ENCODE measurements around the gene KIF1A.

Gene KIF1A

DNA sequence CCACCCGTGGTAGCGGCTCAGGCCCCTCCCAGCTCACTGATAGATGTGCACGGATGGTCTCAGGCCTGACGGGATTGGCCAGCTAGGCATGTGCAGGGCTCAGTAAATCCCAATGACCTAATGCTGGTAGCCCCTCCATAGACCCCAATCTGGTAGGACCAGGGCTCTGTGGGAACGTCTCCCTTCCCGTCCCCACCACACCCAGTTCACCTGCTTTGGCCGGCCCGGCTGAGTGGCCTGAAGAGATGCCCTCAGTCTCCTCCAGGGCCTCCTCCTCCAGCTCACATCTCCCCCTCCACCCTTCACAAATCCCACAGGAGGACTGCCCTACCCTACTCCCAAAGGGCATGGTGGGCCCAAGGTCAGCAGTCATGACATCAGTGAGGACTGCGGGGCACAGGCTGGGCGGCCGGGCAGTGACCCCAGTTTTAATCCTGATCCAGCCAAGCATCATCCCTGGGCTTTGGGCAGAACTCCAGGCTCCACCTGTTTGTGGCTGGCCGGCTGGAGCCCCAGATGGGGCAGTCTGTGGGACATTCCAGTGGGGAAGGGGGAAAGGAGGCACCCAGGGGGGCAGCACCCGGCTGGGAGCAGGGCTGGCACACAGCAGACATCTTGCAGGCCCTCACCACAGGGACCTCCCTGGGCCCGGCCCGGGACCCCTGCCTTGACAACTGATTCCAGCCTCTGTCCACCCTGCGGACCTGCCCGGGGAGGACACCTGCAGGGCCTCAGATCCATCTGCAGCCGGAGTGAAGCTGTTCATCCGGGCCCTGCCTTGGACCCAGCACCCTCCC, 2.3 kb downstream of the KIF1A start:
- no peak for DNase-seq

DNA sequence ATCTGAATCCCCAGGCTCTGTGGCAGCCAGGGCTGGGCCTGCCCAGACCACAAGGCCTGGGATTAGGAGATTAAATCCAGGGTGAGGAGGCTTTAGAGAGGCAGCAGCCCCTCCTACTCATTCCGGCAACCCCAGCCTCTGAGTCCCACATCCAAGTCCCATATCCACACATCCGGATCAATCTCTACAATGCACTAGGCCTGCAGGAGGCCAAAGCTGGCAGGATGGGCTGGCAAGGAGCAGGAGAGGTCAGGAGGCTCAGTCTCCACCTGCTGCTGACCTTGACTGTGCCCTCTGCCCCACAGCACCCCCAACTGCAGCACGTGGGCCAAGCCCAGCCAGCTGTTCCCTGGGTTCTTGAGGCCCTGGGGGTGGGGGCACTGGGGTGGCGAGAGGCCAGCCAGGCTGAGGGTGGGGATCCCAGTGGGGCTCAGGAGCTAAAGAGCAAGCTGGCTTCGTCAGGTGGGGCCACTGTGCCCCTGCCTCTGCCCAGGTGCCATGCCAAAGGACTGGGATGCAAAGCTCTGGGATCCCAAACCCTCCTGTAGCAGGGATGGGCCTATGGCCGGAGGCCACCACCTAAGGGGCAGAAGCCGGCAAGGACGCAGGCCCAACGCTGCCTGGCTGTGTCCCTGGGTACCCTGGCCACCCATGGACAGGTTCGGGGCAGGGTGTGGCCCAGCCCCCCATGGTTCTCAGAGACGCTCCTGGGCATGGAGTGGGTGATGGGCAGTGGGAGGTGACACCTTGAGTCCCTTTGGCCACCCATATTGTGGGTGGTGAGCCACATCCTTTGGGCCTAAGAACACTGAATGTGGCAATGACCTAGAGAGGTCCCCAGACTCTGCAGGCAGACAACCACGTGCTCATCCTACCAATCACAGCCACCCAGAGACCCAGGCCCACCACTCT, 3.2 kb downstream of the KIF1A start:
- DNase-seq = no peak

DNA sequence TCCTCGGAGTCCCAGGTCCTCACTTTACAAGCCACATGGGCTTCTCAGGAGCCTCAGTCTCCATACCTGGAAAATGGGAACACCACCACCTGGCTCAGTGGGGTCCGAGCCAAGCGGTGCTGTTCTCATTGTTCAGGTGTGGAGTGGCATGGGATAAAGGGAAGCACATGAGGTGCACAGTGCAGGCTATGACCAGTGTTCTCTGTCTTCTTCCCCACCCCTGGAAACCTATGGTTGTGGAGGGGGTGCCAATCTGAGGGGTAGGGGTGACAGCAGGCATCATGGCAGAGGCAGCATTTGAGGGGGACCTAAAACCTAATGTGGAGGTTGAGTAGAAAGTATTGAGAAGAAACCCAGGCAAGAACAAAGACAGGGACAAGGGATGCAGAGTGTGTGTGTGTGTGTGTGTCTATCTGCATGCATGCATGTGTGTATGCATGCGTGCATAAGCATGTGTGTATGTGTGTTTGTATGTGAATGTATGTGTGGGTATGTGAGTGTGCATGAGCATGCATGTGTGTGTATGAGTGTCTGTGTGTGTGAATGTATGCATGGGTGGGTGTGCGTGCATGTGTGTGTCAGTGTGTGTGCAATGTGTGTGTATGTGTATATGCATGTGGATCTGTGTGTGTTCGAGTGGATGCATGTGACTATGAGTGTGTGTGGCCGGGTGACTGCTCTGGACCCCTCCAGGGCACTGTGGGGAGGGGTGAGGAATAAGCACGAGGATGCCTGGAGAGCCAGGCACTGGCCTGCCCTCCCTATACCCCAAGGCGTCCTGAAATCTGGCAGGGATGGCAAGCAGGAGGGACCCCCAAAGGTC, 4.0 kb downstream of the KIF1A start:
- no peak for DNase-seq

DNA sequence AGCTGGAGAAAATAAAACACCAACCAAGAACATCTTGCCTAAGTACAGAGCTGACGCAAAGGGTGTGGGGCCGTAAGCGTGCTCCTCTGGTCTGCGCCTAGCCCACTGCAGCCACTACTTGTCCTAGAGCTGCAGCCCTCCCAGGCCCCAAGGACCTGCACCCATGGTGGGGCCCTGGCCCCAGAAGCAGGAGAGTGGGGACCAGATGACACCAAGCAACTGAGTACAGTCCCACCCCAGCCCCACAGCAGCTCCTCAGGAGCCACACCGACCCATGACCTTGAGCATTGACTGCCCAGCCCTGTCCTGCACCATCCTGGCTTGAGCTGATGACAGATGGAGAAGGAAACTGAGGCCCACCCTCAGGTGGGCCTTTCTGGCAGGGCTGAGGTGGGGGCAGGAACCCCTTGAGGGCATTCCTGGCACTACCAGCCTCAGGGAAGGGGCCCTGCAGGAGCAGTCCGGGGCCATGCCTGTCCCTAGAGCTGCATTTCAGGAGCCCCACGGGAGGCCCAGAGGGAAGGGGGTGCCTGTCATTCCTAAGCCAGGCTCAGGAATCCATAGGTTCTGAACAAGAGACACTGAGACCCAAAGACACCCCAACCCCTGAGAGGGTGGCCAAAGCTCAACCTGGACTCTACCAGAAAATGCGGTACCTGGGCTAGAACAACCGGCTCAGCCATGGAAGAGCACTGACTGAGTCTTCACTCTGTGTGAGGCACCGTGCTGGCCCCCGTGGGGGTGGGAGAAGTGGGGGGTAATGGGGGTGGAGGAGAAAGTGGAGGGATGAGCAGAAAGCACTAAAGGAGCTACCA, 4.9 kb downstream of the KIF1A start:
- no peak for DNase-seq

DNA sequence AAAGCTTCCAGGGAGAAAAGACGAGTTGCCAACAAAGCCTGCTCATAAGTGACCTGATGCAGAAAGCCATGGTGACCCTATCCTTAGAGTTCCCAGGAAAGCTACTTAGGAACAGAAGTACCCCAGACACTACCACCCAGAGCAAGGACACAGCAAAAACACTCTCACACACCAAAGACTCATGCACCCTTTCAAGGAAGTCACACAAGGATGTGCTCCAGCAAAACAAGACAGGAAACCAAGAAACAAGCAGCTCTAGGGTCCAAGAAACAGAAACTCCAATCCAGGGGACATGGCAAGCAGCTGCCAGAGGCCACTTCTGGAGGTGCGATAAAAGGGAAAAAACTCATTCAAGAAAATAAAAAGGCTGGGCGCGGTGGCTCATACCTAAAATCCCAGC, 5.7 kb downstream of the KIF1A start:
- DNase-seq = no peak

DNA sequence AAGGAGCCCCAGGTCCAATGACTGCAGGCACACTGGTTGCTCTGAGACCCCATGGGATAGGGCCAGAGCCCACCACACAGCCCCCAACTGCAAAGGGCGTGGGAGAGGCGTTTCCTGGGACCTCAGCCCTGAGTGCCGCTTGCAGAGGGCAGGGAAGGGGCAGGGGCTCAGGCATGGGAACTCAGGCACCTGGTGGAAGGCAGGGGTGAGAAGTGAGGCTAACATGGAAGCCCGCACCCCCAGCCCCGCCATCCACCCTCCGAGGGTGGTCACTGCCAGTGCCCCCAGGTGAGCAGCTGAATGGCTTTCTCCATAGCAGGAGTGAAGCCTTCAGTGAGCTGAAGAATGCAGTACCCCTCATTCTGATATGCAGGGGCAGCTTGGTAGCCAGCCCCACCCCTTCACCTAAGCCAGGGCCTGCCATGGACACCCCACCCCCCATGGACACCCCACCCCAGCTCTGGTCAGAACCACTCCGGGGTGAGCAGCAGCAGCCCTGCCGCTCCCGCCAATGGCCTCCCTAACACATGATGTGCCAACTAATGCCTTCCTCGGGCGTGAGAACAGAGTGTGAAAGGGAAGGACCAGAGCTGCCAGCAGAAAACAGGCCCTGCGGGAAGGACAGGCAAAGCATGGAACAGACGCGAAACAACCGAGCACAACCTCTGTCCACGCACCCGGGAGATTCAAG, 6.6 kb downstream of the KIF1A start:
- no peak for DNase-seq

DNA sequence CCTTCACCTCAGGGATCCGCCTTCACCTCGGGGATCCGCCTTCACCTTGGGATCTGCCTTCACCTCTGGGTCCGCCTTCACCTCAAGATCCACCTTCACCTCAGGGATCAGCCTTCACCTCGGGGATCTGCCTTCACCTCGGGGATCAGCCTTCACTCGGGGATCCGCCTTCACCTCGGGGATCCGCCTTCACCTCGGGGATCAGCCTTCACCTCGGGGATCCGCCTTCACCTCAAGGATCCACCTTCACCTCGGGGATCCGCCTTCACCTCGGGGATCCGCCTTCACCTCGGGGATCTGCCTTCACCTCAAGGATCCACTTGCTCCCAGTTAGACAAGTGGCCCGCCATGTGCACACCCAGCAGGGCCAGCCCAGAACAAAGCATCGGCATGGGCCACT, 7.3 kb downstream of the KIF1A start:
- no peak for DNase-seq

DNA sequence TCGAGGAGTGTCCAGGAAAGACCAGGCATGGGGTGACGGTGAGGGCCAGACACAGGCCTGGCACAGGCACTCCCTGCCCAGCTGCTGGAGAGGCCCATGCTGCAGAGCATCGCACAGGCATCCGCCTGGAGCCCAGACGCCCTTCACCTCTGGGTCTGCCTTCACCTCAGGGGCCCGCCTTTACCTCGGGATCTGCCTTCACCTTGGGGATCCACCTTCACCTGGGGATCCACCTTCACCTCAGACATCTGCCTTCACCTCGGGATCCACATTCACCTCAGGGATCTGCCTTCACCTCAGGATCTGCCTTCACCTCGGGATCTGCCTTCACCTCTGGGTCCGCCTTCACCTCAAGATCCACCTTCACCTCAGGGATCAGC, 7.7 kb downstream of the KIF1A start:
- DNase-seq = no peak

DNA sequence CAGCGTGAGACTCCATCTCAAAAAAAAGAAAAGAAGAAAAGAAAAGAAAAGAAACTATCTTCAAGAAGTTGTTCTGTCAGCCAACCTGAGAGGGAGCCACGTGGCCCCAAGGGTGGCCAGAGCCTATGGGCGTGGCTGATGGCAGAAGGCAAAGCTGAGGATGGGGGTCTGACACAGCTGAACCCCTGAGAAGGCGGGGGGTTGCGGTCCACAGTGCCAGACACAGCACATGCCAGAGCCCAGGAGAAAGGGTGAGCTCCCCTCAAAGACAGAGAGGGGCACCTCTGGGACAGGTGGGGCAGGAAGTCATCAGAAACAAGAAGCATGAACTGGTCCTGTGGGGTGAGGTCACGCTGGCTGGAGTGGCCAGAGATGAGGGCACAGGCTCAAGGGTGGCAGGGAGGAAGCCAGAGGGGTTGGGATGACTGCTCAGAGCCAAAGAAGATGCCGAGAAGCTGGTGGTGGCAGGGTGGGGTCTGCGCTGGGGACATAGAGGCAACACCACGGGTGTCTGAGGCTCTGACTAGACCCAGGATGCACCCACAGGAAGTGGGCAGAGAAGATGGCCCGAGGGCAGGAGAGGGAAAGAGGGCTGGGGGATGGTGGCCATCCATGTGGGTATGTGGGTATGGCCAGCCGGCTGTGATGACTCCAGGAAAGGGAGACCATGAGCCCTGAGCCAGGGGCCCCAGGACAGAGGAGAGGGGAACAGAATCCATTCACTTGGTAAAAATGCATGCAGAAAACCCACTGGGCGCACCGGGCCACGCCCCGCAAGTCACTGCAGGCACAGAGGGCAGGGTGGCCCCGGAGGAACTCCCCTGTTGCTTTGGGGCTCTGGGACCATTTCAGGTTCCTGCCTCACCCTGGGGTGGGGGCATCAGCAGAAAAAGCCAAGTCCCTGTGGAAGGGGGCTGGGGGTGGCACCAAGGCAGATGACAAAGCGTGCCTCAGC, 8.4 kb downstream of the KIF1A start:
- no peak for DNase-seq

DNA sequence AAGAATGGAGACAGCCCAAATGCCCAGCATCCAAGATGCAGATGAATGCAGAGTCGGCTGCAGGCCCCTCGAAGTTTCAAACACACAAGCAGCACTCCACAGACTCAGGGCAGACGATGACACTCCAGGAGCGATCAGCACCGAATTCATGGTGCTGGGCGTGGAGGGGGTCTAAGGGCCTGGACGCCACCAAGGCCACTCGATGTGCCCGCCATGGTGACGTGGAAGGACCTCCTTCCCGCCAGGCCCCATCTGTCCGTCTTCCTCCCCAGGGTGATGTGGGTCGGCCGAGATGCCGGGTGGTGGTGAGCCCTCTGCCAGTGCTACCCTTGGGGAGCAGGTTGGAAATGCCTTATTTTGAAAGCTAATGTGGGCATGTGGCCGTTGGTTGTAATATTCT, 9.4 kb downstream of the KIF1A start:
- no peak for DNase-seq

DNA sequence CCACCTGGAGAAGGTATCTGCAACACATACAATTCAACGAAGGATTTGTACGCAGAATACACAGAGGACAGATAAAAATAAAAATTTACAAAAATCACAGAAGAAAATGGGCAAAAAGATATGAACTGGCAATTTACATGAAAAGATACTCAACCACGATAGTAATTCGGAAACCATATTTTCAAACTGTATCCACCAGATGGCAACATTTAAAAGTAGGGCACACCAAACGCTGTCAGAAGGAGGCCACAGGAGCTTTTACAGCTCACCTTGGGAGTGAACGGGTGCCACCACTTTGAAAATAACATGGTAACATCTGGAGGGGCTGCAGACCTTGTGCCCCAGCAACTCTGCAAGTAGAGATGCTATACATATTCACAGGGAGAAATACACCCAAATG, 9.8 kb downstream of the KIF1A start:
- no peak for DNase-seq

DNA sequence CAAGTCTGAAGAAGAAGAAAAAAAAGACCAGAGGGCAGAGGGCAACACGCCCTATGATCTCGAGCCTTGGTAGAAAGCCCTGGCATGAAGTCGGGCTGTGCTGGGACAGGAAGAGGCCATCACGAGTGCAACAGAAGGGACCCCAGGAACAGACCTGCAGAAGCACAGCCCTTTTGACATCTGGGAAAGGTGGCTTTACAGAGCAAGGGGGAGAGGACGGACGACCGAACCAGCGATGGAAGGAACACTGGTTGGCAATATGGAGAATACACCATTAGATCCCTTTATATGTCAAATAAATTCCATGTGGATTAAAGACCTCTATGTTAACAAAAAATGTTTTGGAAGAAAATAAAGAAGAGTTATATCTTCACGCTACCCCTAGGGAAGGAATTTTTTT, 10.7 kb downstream of the KIF1A start:
- no peak for DNase-seq

DNA sequence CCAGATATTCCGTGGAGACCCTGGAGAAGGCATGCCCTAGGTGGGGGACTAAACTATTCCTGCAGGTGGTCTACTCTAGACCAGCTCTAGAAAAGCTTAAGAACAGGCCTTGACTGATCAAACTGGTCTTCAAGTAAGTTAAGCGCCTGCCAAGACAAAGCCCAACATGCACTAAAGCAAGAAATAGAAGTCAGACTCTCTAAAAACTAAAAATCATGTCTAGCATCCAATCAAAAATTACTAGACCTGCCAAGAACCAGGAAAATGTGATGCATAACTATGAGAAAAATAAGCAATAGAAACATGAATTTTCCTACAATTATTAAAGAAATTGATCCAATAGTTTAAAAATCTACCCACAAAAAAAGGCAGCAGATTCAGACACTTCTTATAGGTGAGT, 13.6 kb downstream of the KIF1A start:
- no peak for DNase-seq

DNA sequence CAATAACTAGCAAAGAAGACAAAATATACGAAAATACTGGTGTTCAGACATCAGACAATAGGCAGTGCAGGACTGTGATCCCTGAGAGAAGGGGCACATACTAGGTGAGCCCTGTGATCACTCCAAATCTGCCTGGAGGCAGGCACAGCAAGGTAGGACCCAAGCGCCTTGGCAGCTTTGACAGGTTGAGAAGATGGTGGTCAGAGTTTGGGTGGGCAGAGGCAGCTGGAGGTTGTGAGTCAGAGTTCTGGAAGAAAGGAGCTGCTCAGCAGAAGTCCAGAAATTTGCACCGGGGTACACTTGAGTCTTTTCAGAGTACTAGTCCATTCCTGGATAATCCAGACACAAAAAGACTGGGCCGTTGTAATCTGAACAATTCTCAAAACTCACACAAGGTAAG, 14.0 kb downstream of the KIF1A start:
- DNase-seq = no peak

DNA sequence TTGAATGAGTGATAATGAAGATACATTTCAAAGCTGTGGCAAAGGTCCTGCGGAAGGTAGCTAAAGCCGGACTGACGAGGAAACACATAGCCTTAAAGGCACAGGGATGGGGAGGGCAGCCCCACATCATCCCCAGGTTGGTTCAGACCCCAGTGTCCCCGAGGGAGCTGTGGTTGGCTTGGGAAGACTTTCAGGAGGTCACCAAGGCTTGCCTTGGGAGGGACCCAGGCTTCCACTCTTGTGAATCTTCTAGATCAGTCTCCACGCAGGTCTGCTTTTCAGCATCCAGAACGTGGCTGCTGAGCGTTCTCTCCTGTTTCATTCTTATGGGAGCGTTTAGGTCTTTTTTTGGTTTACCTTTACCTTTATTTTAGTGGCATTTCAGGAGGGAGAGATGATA, 16.8 kb downstream of the KIF1A start:
- DNase-seq = no peak

DNA sequence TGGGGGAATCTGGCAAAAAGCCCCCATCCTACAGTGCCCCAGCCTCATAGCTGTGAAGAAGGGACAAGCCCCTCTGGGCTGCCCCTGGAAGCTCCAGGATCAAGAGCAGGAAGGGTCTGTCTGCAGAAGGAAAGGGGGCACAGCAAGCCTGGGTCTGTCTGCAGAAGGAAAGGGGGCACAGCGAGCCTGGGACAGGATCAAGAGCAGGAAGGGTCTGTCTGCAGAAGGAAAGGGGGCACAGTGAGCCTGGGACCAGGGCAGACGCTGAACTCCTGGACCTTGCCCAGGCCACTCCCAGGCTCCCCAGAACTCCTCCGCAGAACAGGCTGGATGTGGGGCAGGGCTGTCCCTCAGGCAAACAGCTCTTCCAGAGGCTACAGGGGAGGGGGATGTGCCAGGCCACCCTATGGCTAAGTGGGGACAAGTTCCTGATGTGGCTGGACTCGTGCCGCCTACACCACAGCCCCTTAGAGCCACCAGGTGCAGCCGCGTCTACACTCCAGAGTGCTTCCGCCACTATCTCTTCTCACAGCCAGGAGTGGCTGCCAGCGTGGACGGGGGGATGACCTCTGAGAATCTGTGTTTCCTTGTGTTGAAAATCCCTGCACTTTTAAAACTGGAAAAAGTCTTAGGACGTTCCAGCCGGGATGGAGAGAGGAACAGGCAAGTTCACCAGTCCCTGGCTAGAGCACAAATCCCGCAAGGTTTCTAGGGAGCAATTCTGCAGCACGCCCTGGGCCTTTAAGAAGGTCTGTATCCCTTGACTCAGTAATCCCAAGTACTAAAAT, 20.8 kb downstream of the KIF1A start:
- DNase-seq = no peak

DNA sequence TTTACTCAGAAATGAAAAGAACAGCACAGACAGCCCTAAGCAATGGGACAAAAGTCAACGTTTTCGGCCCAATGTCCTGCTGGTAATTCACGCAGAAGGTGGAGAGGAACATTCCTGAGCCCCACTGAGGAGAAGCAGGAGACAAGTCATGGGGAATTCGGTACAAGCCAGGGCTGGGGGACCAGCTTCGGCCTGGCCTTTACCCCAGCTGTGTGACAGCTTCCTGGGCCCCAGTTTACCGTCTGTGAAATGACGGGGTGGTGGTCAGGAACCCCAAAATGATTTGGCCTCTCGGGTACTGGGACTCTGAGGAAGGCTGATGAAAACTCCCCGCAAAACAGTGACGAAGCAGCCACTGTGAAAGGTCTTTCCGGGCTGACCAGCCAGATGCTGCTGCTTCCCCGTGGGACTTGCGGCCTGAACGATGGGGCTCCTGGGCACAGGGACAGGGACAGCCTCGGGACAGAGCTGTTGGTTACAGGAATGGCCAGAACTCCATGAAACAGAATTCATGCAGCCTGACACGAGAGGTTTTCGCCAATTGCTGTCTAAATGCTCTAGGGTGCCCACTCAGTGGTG, 21.6 kb downstream of the KIF1A start:
- no peak for DNase-seq

DNA sequence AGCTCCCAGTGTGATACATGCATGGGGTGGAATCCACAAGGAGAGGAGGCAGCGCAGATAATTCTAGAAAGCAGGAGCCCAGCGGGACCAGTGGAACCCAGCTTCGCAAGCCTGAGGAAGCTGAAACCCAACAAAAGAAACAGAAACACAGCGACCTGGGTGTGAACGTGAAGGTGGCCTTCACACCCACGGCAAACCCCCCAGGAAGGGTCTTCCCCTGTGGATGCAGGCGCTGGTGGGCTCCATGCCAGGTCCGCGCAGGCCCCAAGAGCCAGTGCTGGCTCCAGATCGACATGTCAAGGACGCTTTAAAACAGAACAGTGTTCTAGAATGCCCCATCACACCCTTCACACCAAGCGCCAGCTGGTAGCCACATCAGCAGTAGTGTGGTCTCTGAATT, 22.1 kb downstream of the KIF1A start:
- DNase-seq = no peak

DNA sequence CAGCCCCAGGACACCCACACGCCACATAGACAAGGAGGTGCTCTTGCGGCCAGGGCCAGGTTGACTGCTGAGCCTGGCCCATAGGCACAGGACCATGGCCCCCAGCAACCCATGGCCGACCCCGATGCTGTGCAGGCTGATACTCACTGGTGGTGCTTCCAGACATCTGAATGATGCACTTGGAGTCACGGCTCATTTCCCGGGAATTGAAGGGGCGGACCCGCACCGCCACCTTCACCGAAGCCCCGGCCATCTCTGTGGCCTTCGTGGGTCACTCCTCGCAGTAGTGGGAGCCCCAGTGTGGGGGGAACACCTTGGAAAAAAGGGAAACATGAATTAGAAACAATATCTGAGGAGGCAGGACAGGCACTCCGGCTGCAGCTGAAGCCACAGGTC, 22.5 kb downstream of the KIF1A start:
- DNase-seq = no peak
